ENCODE data around the gene S100PBP. TPM values are rescaled to one million over a fixed set of nuclear protein-coding genes. Genes with fewer than 3 reads are reported as not detected.
A peak's percentile ranks its signal among the peaks of the same experiment; 100 is the strongest.

Gene S100PBP
- total and polyA plus RNA-seq, 12 donors, result 3.7 to 19.2 (median 11.5) TPM

- Histone ChIP-seq H3K36me3 (peaks cover 0 to 13% (median 0%) of the 10 kb centered on the region in 9 donors), H3K27me3 (peaks cover 0 to 46% (median 0%) of the 10 kb centered on the region in 7 donors), H3K4me3 (peak overlapping the region; percentile 18 to 61 (median 52)), H3K9me3 (no peaks in the 10 kb centered on the region), H3K27ac (peak overlapping the region in 8 of 10 donors; percentile 28 to 72 (median 56)), H3K4me1 (peaks cover 4 to 38% (median 22%) of the 10 kb centered on the region in 9 donors)
- DNase-seq, result no peak
- 41 to 52% methylated on average over 13 of the region's 13 CpGs for whole genome bisulfite sequencing, 2 donors
- intact Hi-C loops (cut with DNase I), result loop anchor here in 8 of 10 donors (2.0 to 10.0 kb wide), 7 partner anchors 47 to 357 kb away; partner anchors contain the start of genes S100PBP (in 3 of the 8), YARS1 (in 3 of the 8) and AZIN2 (in 1 of the 8)
- peak in 7 of 8 donors; percentile 4 to 64 (median 41) for ATAC-seq
- TF ChIP-seq CTCF (IDR thresholded peaks at IDR 0.05), result no peak
Measured at GRCh38 chr1:32871364-32872191, 54.1 kb downstream of the S100PBP start.

GRCh38 chr1:32872192-32872460 lies 54.7 kb downstream of the S100PBP start:
- Histone ChIP-seq H3K27me3 (peaks cover 0 to 50% (median 0%) of the 10 kb centered on the region in 7 donors), H3K27ac (peak overlapping the region in 6 of 10 donors; percentile 23 to 67 (median 56)), H3K4me3 (peak overlapping the region in 7 of 10 donors; percentile 0 to 61 (median 56)), H3K9me3 (no peaks in the 10 kb centered on the region), H3K4me1 (peaks cover 4 to 42% (median 22%) of the 10 kb centered on the region in 9 donors), H3K36me3 (peaks cover 0 to 12% (median 0%) of the 10 kb centered on the region in 9 donors)
- ATAC-seq (peak in 2 of 8 donors; percentile 2 to 3), DNase-seq (no peak)
- no peak for TF ChIP-seq CTCF (IDR thresholded peaks at IDR 0.05)
- 50 to 52% methylated on average over 7 of the region's 7 CpGs for WGBS, 2 donors
- intact Hi-C loops (cut with DNase I), result loop anchor here in 8 of 10 donors (2.0 to 10.0 kb wide), 7 partner anchors 47 to 357 kb away; partner anchors contain the start of genes S100PBP (in 3 of the 8), YARS1 (in 3 of the 8) and AZIN2 (in 1 of the 8)

GRCh38 chr1:32873484-32873883 lies 56.0 kb downstream of the S100PBP start:
- Histone ChIP-seq H3K4me3 (no peak overlapping the region), H3K27ac (no peak overlapping the region), H3K27me3 (peaks cover 0 to 50% (median 0%) of the 10 kb centered on the region in 7 donors), H3K4me1 (peaks cover 8 to 54% (median 35%) of the 10 kb centered on the region in 9 donors), H3K36me3 (no peaks in the 10 kb centered on the region), H3K9me3 (no peaks in the 10 kb centered on the region)
- ATAC-seq (no peak), DNase-seq (no peak)
- no peak for TF ChIP-seq CTCF (IDR thresholded peaks at IDR 0.05)
- WGBS, 2 donors, result 86 to 91% methylated on average over 5 of the region's 5 CpGs
- intact Hi-C loops (cut with DNase I), result loop anchor here in 8 of 10 donors (2.0 to 10.0 kb wide), 7 partner anchors 49 to 359 kb away; partner anchors contain the start of genes S100PBP (in 3 of the 8), YARS1 (in 3 of the 8) and AZIN2 (in 1 of the 8)

All from heart right ventricle (tissue), 16 donors.